RWPE1 (cell line): Measurements from ENCODE around the gene HLA-F.

Experiments used
- CTCF ChIA-PET: fragments of 350-600 bp; sonication (Branson Sonifier 250); formaldehyde crosslinking; extraction: SDS; loops from one replicate; lab custom pipeline; 2021; lab: Yijun Ruan, JAX
- POLR2A ChIA-PET: fragments of 400-600 bp; formaldehyde crosslinking; extraction: SDS; loops from one replicate; lab custom pipeline; 2020; ENCODE audit warnings: antibody characterized with exemption; ENCODE audit not compliant: low non-redundant PET; lab: Yijun Ruan, JAX
- DNase-seq: peaks from one replicate; pipeline ENCODE4 v3.0.0; 2012; ENCODE audit warnings: low spot score
- H3K27ac ChIP-seq: fragments of 450-650 bp; 2 replicates; pipeline ENCODE4 v1.5.1; 2017
- TF ChIP-seq, protein P1 (sequence below): fragments of 450-650 bp; conservative IDR thresholded peaks from 2 replicates; pipeline ENCODE4 v1.5.1; 2017; ENCODE audit warnings: low read depth, mild to moderate bottlenecking

The HLA-F gene

DNA sequence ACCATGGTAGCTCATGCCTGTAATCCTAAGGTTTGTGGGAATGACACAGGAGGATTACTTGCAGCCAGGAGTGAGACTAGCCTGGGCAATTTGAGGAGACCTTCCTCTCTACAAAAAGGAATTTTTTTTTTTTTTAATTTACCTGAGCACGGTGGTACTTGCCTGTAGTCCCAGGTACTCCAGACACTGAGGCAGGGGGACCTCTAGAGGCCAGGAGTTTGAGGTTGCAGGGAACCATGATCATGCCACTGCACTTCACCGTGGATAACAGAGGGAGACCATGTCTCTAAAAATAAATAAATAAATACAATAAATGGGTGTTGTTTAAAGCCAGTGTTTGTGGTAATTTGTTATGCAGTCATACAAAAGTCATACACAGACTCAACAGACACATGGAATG, 2.4 kb upstream of the HLA-F start:
- POLR2A ChIA-PET, result no interaction called here

DNA sequence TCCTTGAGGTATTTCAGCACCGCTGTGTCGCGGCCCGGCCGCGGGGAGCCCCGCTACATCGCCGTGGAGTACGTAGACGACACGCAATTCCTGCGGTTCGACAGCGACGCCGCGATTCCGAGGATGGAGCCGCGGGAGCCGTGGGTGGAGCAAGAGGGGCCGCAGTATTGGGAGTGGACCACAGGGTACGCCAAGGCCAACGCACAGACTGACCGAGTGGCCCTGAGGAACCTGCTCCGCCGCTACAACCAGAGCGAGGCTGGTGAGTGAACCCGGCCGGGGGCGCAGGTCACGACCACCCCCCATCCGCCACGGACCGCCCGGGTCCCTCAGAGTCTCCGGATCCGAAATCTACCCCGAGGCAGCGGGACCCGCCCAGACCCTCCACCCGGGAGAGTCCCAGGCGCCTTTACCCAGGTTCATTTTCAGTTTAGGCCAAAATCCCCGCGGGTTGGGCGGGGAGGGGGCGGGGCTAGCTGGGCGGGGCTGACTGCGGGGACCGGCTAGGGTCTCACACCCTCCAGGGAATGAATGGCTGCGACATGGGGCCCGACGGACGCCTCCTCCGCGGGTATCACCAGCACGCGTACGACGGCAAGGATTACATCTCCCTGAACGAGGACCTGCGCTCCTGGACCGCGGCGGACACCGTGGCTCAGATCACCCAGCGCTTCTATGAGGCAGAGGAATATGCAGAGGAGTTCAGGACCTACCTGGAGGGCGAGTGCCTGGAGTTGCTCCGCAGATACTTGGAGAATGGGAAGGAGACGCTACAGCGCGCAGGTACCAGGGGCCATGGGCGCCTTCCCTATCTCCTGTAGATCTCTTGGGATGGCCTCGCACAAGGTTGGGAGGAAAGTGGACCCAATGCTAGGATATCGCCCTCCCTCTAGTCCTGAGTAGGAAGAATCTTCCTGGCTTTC, 693 bp downstream of the HLA-F start:
- TF ChIP-seq, protein P1, sequence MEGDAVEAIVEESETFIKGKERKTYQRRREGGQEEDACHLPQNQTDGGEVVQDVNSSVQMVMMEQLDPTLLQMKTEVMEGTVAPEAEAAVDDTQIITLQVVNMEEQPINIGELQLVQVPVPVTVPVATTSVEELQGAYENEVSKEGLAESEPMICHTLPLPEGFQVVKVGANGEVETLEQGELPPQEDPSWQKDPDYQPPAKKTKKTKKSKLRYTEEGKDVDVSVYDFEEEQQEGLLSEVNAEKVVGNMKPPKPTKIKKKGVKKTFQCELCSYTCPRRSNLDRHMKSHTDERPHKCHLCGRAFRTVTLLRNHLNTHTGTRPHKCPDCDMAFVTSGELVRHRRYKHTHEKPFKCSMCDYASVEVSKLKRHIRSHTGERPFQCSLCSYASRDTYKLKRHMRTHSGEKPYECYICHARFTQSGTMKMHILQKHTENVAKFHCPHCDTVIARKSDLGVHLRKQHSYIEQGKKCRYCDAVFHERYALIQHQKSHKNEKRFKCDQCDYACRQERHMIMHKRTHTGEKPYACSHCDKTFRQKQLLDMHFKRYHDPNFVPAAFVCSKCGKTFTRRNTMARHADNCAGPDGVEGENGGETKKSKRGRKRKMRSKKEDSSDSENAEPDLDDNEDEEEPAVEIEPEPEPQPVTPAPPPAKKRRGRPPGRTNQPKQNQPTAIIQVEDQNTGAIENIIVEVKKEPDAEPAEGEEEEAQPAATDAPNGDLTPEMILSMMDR, result no peak
- CTCF ChIA-PET, result no interaction called here

More for the DNA sequence above, 2.4 kb upstream of the HLA-F start:
- no peak overlapping the region for H3K27ac ChIP-seq
- CTCF ChIA-PET, result interaction anchor here (0.6 to 1.1 kb wide), 5 partner anchors 11 to 410 kb away, joined by 5 to 9 read pairs (median 7); no protein-coding TSS in a partner anchor
- TF ChIP-seq, protein P1, result 0 out of 2 replicates have a peak, but pooled peaks have one; percentile 6
- no peak for DNase-seq

DNA sequence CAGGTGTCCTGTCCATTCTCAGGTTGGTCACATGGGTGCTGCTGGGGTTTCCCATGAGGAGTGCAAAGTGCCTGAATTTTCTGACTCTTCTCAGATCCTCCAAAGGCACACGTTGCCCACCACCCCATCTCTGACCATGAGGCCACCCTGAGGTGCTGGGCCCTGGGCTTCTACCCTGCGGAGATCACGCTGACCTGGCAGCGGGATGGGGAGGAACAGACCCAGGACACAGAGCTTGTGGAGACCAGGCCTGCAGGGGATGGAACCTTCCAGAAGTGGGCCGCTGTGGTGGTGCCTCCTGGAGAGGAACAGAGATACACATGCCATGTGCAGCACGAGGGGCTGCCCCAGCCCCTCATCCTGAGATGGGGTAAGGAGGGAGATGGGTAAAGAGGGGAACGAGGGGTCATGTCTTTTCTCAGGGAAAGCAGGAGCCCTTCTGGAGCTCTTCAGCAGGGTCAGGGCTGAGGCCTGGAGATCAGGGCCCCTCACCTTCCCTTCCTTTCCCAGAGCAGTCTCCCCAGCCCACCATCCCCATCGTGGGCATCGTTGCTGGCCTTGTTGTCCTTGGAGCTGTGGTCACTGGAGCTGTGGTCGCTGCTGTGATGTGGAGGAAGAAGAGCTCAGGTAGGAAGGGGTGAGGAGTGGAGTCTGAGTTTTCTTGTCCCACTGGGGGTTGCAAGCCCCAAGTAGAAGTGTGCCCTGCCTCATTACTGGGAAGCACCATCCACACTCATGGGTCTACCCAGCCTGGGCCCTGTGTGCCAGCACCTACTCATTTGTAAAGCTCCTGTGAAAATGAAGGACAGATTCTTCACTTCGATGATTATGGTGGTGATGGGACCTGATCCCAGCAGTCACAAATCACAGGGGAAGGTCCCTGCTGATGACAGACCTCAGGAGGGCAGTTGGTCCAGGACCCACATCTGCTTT, 2.0 kb downstream of the HLA-F start:
- no peak overlapping the region for H3K27ac ChIP-seq
- TF ChIP-seq, protein P1, result no peak
- POLR2A ChIA-PET, result no interaction called here
- CTCF ChIA-PET, result interaction anchor here (1.0 to 1.2 kb wide), 2 partner anchors 74 to 274 kb away, joined by 3 read pairs; no protein-coding TSS in a partner anchor
- no peak for DNase-seq

More for the DNA sequence above, 693 bp downstream of the HLA-F start:
- POLR2A ChIA-PET, result no interaction called here
- DNase-seq, result peak; percentile 30
- H3K27ac ChIP-seq, result peak overlapping the region; percentile 66

DNA sequence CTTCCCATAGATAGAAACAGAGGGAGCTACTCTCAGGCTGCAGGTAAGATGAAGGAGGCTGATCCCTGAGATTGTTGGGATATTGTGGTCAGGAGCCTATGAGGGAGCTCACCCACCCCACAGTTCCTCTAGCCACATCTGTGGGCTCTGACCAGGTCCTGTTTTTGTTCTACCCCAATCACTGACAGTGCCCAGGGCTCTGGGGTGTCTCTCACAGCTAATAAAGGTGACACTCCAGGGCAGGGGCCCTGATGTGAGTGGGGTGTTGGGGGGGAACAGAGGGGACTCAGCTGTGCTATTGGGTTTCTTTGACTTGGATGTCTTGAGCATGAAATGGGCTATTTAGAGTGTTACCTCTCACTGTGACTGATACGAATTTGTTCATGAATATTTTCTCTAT, 2.8 kb downstream of the HLA-F start:
- ChIA-PET CTCF (interaction anchor here (0.7 to 1.2 kb wide), 3 partner anchors 75 to 275 kb away, joined by 3 read pairs; no protein-coding TSS in a partner anchor), POLR2A (no interaction called here)
- no peak overlapping the region for H3K27ac ChIP-seq
- TF ChIP-seq, protein P1, result no peak
- DNase-seq, result no peak

DNA sequence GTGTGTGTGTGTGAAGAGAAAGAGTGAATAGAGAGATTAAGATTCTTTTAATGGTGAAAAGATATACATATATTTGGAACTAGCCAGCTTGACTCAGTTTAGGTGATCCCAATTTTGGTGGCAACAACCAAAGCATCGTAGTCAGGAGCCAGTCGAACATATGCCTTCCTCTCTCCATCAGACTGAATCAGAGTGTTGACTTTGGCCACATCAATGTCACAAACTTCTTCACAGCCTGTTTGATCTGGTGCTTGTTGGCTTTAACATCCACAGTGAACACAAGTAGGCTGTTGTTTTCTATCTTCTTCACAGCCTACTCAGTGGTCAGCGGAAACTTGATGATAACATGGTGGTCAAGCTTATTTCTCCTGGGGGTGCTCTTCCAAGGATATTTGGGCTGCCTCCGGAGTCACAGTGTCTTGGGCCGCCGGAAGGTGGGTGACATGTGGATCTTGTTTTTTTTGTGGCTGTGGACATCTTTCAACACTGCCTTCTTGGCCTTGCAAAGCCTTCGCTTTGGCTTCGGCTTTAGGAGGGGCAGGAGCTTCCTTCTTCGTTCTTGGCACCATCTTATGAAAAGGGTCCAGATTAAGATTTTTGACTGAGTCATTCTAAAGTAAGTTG, 3.4 kb downstream of the HLA-F start:
- POLR2A ChIA-PET, result no interaction called here
- no peak for DNase-seq

More for the DNA sequence above, 3.4 kb downstream of the HLA-F start:
- no peak overlapping the region for H3K27ac ChIP-seq
- CTCF ChIA-PET, result interaction anchor here (0.7 to 1.2 kb wide), 2 partner anchors 75 to 80 kb away, joined by 3 read pairs; no protein-coding TSS in a partner anchor
- TF ChIP-seq, protein P1, result no peak
